ENCODE results near the gene WIF1.
A peak's percentile ranks its signal among the peaks of the same experiment; 100 is the strongest.

The WIF1 gene

GRCh38 chr12:65121049-65121955, at the start of gene WIF1:
WIF1 (minus strand) TSS chr12:65121305; CDS start chr12:65121191, 114 bp downstream.
- peak; percentile 36 to 82 for DNase-seq

- DNase-seq, result peak in 1 of 2 experiments; percentile 22
Measured at GRCh38 chr12:65170209-65170881, 49.2 kb upstream of the WIF1 start.

GRCh38 chr12:65169320-65170208, 48.5 kb upstream of the WIF1 start, which contains the start of gene LEMD3:
LEMD3 (plus strand) TSS chr12:65169583; CDS start chr12:65169597, 14 bp downstream.
- peak; percentile 83 to 89 for DNase-seq

GRCh38 chr12:65168681-65169319, 47.7 kb upstream of the WIF1 start:
- DNase-seq, result no peak

DNA sequence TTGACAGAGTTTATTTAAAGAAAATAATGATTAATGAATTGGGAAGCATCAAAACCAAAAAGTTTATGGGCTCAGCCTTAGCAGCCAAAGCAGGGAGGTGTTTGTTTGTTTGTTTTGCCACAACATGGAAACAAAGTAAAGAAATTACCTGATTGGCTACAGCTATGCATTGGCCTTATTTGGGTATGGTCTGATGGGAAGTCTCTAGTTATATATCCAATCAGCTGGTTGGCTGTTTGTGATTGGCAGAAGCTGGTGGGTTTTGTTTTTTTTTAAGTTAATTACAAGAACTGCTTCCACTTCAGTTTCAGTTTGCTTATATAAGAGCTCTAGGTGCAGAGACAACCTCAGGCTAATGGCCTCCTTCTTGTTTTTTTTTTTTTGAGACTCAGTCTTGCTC, 43.7 kb upstream of the WIF1 start:
- DNase-seq, result no peak

DNA sequence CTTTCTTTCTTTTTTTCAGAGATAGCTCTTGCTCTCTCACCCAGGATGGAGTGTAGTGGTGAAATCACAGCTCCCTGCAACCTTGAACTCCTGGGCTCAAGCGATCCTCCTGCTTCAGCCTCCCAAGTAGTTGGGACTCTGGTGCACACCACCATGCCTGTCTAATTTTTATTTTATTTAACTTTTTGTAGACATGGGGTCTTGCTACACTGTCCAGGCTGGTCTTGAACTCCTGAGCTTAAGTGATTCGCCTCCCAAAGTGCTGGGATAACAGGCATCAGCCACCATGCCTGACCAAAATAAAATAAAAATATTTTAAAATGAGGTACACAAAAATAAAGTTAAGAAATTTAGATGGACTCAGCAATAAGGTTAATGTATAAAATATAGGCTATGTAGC, 43.1 kb upstream of the WIF1 start:
- no peak for DNase-seq

GRCh38 chr12:65162609-65163008, 41.5 kb upstream of the WIF1 start:
- no peak for DNase-seq

DNA sequence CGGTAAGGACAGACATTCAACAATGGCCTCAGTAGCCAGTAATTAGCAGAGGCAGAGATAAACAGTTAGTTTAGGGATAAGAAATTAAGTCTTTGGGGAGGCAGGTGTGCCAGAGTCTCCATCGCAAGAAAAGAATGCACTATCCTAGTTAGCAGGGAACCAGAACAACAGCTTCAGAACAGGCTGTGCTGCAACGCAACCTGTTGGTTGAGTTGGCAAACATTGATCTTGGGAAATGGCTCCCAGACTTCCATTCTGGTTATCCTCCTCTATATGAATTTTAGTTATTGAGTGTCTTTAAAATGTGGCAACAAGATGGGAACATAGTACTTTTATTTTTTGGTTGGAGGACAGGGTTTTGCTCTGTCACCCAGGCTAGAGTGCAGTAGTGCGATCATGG, 36.0 kb upstream of the WIF1 start:
- no peak for DNase-seq

- no peak for DNase-seq
Measured at GRCh38 chr12:65156366-65156841, 35.3 kb upstream of the WIF1 start.

GRCh38 chr12:65155784-65156183, 34.7 kb upstream of the WIF1 start:
- DNase-seq, result no peak

GRCh38 chr12:65152596-65152995, 31.5 kb upstream of the WIF1 start:
- DNase-seq, result no peak

DNA sequence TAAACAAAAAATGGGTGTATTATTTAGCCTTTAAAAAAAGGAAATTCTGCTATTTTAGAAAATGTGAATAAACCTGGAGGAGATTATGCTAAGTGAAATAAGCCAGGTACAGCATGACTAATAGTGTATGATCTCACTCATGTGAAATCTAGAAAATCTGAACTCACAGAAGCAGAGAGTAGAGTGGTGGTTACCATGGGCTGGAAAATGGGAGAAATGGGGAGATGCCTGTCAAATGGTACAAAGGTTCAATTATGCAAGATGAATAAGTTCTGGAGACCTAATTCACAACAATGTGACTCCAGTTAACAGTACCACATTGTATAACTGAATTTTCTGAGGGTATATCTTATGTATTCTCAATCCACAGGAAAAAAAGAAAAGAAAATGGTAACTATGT, 30.9 kb upstream of the WIF1 start:
- no peak for DNase-seq

DNA sequence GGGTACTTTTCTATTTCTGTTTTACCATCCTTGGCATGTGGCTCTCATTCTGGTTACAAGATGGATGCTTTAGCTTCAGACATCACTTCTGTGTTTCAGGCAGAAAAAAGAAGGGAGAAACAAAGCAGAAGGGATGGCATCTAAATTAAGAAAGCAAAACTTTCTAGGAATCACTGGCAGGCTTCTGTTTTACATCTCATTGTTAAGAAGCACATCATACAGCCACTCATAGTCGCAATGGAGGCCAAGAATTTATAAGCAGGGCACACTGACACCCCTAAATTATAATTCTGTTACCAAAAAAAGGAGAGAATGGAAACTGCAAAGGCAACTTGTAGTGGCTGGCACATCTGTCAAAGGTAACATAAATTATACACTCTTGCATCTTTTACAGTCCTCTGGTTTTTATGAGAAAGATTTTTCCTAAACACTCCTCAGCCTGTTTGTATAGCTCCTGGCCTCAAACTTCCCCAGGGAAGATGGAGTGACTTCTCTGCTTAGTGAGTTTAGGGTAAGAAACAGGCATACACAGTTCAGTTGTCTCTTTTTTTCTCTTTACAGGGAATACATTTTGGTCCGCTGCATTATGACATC, 26.3 kb upstream of the WIF1 start:
- no peak for DNase-seq

DNA sequence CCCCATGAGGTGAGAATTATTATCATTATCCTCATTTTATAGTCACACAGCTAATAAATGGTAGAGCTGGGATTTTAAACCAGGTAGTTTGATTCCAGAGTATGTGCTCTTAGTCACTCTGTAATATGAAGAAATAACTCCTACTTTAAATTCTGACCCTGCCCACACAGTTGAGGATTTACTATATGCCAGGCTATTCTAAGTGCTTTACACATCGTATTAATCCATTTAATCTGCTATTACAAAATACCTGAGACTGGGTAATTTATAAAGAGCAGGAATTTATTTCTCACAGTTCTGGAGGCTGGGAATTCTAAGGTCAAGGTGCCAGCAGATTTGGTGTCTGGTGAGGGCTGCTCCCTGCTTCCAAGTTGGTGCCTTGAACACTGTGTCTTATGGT, 19.6 kb upstream of the WIF1 start:
- peak in 1 of 2 experiments; percentile 35 for DNase-seq

- DNase-seq, result no peak
Measured at GRCh38 chr12:65139389-65139788, 18.3 kb upstream of the WIF1 start.

GRCh38 chr12:65133879-65134278, 12.8 kb upstream of the WIF1 start:
- DNase-seq, result no peak

GRCh38 chr12:65126482-65126881, 5.4 kb upstream of the WIF1 start:
- DNase-seq, result no peak

DNA sequence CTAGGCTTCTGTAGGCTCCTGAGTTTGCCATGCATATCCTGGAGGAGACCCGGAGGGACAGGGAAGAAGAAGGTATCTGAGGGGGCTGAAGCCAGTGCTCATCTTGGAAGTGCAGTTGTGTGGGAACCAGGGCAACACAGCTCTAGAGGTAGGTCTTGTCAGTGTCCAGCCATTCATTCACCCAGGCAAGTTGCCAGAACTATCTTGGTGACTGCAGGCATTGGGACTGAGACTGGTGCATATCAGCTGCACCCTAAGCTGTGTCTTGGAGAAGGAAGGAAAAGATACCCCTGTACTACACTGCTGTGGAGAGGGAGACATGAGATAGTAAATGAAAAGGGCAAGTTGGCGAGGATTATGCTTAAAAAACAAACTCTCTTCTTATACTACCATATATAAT, 4.9 kb upstream of the WIF1 start:
- DNase-seq, result no peak

DNA sequence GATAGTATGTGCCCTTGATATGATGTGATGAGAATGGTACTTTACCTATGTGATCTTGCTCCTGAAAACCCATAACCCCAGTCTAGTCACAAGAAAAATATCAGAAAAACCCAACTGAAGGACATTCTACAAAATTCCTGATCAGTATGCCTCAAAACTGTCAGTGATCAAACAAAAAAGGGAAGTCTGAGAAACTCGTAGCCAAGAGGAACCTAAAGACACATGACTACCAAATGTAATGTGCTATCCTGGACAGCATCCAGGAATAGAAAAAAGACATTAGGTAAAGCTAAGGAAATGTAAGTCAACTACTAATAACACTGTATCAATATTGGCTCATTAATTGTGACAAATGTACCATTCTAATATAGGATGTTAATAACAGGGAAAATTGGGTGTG, 4.1 kb upstream of the WIF1 start:
- no peak for DNase-seq

- peak in 1 of 2 experiments; percentile 37 for DNase-seq
Measured at GRCh38 chr12:65123435-65124063, 2.4 kb upstream of the WIF1 start.

DNA sequence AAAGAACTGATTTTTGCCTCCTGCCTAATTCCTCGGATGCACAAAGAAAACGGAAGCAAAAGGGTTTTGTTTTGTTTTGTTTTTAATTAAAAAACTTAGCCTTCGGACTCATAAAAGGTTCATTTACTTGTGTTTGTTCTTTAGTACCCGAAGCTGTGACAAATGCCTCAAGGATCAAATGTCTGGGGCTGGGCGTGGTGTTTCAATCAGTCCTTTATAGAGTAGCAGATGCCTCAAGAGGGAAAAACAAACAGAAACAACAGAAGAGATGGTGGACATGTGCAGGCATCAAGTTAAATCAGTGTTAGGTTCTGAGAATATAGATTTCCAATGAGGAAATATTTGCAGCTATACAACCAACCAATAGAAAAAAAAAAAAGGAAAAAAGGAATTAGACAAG, 1.6 kb upstream of the WIF1 start:
- peak; percentile 43 to 66 for DNase-seq

All from NCI-H524 (cell line).